Adrenal gland (tissue), 12 donors: ENCODE results near the gene TRIM22. TPM values are rescaled to one million over a fixed set of nuclear protein-coding genes. Genes with fewer than 3 reads are reported as not detected.
"Not testable (repeated sequence)": the region's sequence is repeated elsewhere in the genome, so short reads cannot be mapped to it uniquely, and the experiment has no call there.

Experiments used
- DNase-seq, 7 donors: peaks; one replicate each; pipeline ENCODE4 v3.0.0-alpha.2; 2019 to 2020
- H3K27ac ChIP-seq, 5 donors: fragments of 200-600 bp; sonication (generic) in 4 of 5; 1 replicate in 3 of 5; 2 replicates in 2 of 5; pipeline versions ENCODE4 v1.5.1 to v1.8.0; 2016 to 2020; ENCODE audit warnings: mild to moderate bottlenecking in 1 of 5
- H3K27me3 ChIP-seq: fragments of 200-600 bp; 2 replicates; pipeline ENCODE4 v1.8.0; 2021
- H3K36me3 ChIP-seq, 2 donors: fragments of 200-600 bp; replicated peaks in 1 of 2; 1 replicate in 1 of 2; 2 replicates in 1 of 2; pipeline versions ENCODE4 v1.5.1 to v1.8.0; 2018 to 2022
- H3K4me1 ChIP-seq, 2 donors: fragments of 200-600 bp; replicated peaks in 1 of 2; 1 replicate in 1 of 2; 2 replicates in 1 of 2; pipeline versions ENCODE4 v1.5.1 to v1.8.0; 2018 to 2021
- H3K4me3 ChIP-seq, 4 donors: fragments of 200-600 bp; sonication (generic) in 3 of 4; one replicate each; pipeline ENCODE4 v1.5.1; 2016 to 2018
- H3K9me3 ChIP-seq, 3 donors: fragments of 200-600 bp; sonication (generic) in 1 of 3; replicated peaks in 1 of 3; 1 replicate in 2 of 3; 2 replicates in 1 of 3; pipeline versions ENCODE4 v1.5.1 to v1.8.0; 2016 to 2021
- CTCF ChIP-seq, 6 experiments: fragments of 450-650 bp in 4 of 6; fragments of 200-600 bp in 2 of 6; sonication (generic) in 1 of 6; IDR thresholded peaks; 1 replicate in 5 of 6; 2 replicates in 1 of 6; pipeline versions ENCODE4 v1.5.1 to v1.8.0; 2016 to 2021; ENCODE audit warnings: antibody characterized with exemption in 6 of 6, mild to moderate bottlenecking in 2 of 6, moderate library complexity in 1 of 6
- POLR2A ChIP-seq, 2 donors: fragments of 450-650 bp; IDR thresholded peaks; one replicate each; pipeline ENCODE4 v1.6.1; 2017; ENCODE audit warnings: antibody characterized with exemption in 2 of 2, mild to moderate bottlenecking in 2 of 2, moderate library complexity in 1 of 2
- WGBS, 4 donors: extraction: QIAGEN DNeasy Blood & Tissue Kit in 2 of 4; methylation state at CpG; one replicate each; pipeline versions ENCODE4 v1.1.5 to v1.1.7; 2013 to 2017; 5-methylcytosine and 5-hydroxymethylcytosine counted together
- intact Hi-C, 2 donors: fragments of 100-400 bp; cut with DNase I; formaldehyde crosslinking; loops; one replicate each; pipeline versions ENCODE4 v1.14.1 to v1.15.0; 2022 to 2023
- polyA plus RNA-seq, 3 donors: library from polyadenylated mRNA; stranded (reverse); fragments of 200-250 nt in 2 of 3; fragments of 350-450 nt in 1 of 3; fragmentation: Illumina TruSeq in 1 of 3; extraction: RNeasy Lipid Tissue Mini Kit (QIAGEN cat#74804) in 1 of 3; gene quantifications; one replicate each; pipeline ENCODE4 v1.2.3, GENCODE V29; 2013 to 2014
- total RNA-seq, 9 donors: library from RNA; depleted of rRNA in 4 of 9; stranded (reverse); fragments of >200 nt in 4 of 9; fragments of 120-200 nt in 1 of 9; fragmentation: NEBNext Ultra II Directional in 1 of 9; extraction: Animal tissue kit (Norgen Biotek cat#: 25700) in 1 of 9; gene quantifications; one replicate each; pipeline versions ENCODE4 v1.1.0 to v1.2.4, GENCODE V29; 2013 to 2023
- donor health status: healthy with polysubstance abuse.
- donor health status: Bipolar disorder and iron deficiency.
- donor health status: DM: yes; HTN: yes; CAD: no.
- donor health status: DM: no; HTN: no; CAD: no.
- donor health status: DM: no; HTN: no; CAD: no.
- donor health status: DM: yes; HTN: yes; CAD: no.

The TRIM22 gene
- total and polyA plus RNA-seq, 12 donors: 5.1 to 71.8 (median 25.0) TPM

DNA sequence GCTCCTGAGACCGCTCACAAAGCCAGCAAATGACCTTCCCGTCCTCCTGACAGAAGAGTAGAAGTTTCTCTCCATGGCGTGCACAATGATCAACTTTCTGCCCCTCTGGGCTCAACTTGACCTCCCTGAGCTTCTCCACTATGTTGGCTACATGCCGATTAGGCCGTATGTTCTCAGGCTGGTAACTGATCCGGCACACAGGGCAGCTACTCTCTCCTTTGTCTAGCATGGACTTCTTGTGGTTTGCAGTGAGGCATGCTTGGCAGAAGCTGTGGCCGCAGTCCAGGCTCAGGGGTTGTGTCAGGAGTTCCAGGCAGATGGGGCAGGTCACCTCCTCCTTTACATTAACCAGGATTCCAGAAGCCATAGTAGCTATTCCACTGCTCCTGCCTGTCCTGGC is 9.8 kb upstream of the TRIM22 start:
- TF ChIP-seq CTCF (IDR thresholded peaks at IDR 0.05) (no peak), POLR2A (IDR thresholded peaks at IDR 0.05) (no peak)
- no peaks in the 10 kb centered on the region for H3K9me3 ChIP-seq
- H3K36me3 ChIP-seq: peaks cover 0 to 23% of the 10 kb centered on the region in 2 donors
- WGBS, 4 donors: 93 to 97% (median 96%) methylated on average over 5 to 7 of the region's 7 CpGs
- H3K27me3 ChIP-seq: no peaks in the 10 kb centered on the region
- no peak for DNase-seq
- H3K4me3 ChIP-seq: no peak overlapping the region
- no peak overlapping the region for H3K27ac ChIP-seq
- intact Hi-C loops: no loop called here
- H3K4me1 ChIP-seq: no peaks in the 10 kb centered on the region

DNA sequence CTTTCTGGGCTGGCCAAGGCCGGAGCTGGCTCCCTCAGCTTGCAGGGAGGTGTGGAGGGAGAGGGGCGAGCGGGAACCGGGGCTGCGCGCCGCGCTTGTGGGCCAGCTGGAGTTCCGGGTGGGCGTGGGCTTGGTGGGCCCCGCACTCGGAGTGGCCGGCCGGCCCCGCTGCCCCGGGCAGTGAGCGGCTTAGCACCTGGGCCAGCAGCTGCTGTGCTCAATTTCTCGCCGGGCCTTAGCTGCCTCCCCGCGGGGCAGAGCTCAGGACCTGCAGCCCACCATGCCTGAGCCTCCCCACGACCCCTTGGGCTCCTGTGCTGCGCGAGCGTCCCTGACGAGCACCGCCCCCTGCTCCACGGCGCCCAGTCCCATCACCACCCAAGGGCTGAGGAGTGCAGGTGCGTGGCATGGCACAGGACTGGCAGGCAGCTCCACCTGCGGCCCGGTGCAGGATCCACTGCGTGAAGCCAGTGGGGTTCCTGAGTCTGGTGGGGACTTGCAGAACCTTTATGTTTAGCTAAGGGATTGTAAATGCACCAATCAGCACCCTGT is 6.6 kb upstream of the TRIM22 start:
- intact Hi-C loops, H3K4me3 ChIP-seq: not testable (repeated sequence)

GRCh38 chr11:5683620-5684019 is 6.0 kb upstream of the TRIM22 start:
- DNase-seq, H3K4me1 ChIP-seq, H3K9me3 ChIP-seq, intact Hi-C loops, H3K27me3 ChIP-seq: not testable (repeated sequence)
- 51 to 63% (median 55%) methylated on average over 7 of the region's 7 CpGs for WGBS, 4 donors
- peaks cover 0 to 13% of the 10 kb centered on the region in 2 donors for H3K36me3 ChIP-seq
- peak overlapping the region in 2 of 4 donors; percentile 36 to 57 for H3K4me3 ChIP-seq
- H3K27ac ChIP-seq: peak overlapping the region in 4 of 5 donors; percentile 93 to 98 (median 96)
- TF ChIP-seq POLR2A (IDR thresholded peaks at IDR 0.05): peak in 1 of 2 donors; percentile 37

More for the DNA sequence above, 6.6 kb upstream of the TRIM22 start:
- H3K36me3 ChIP-seq: peaks cover 0 to 19% of the 10 kb centered on the region in 2 donors
- DNase-seq, H3K4me1 ChIP-seq, H3K27ac ChIP-seq, H3K9me3 ChIP-seq, H3K27me3 ChIP-seq: not testable (repeated sequence)
- 82 to 97% (median 87%) methylated on average over 13 to 32 of the region's 33 CpGs; no CpG with 5 or more reads in 1 of the 4 donors for WGBS, 4 donors

DNA sequence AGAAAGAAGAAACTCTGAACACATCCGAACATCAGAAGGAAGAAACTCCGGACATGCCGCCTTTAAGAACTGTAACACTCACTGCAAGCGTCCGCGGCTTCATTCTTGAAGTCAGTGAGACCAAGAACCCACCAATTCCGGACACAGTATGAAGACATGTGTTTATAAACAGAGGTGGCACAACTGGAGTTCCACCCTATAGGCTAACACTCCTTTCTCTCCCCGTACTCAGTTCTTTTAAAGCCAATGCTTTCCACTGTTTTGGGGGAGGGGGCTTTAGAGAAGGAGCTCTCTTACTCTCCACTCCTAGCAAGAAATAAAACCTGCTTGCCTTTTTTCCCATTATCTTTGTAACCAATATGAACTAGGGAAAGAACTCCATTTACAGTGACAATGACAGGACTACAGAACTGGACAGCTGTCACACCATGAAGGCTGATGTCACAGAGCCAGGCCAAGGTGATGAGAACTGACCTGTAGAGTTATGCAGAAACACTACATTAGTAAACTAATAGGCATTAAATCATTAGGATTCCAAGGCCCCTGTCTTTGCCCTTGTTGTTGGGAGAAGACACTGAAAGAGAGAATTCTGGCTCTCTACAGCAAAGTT is 5.4 kb upstream of the TRIM22 start:
- H3K36me3 ChIP-seq: peaks cover 0 to 7% of the 10 kb centered on the region in 2 donors
- no peaks in the 10 kb centered on the region for H3K27me3 ChIP-seq
- no peaks in the 10 kb centered on the region for H3K9me3 ChIP-seq
- intact Hi-C loops: no loop called here
- 24 to 46% (median 29%) methylated on average over 6 to 7 of the region's 8 CpGs for WGBS, 4 donors
- peak overlapping the region; percentile 93 to 99 (median 97) for H3K27ac ChIP-seq
- TF ChIP-seq POLR2A (IDR thresholded peaks at IDR 0.05): no peak
- TF ChIP-seq CTCF (IDR thresholded peaks at IDR 0.05): no peak
- peak overlapping the region in 3 of 4 donors; percentile 36 to 57 (median 43) for H3K4me3 ChIP-seq
- peak in 1 of 7 donors; percentile 16 for DNase-seq
- peaks cover 0 to 9% of the 10 kb centered on the region in 2 donors for H3K4me1 ChIP-seq

GRCh38 chr11:5684646-5685362 is 4.8 kb upstream of the TRIM22 start, which contains the start of gene TRIM5:
TSS of gene TRIM5 (minus strand) at chr11:5685074. CDS start at chr11:5680177, 4,897 bp downstream.
- peak; percentile 89 to 96 (median 93) for DNase-seq
- peak within 1 kb of the TSS in 3 of 4 donors; percentile 36 to 57 (median 43) for H3K4me3 ChIP-seq
- H3K36me3 ChIP-seq: peaks cover 0 to under 1% of the 10 kb centered on the region in 2 donors
- H3K27me3 ChIP-seq: no peaks in the 10 kb centered on the region
- 1 to 5% (median 2%) methylated on average over 10 to 13 of the region's 13 CpGs for WGBS, 4 donors
- no peaks in the 10 kb centered on the region for H3K9me3 ChIP-seq
- TF ChIP-seq POLR2A (IDR thresholded peaks at IDR 0.05) (peak; percentile 38 to 83), CTCF (IDR thresholded peaks at IDR 0.05) (peak; percentile 12 to 72 (median 51))
- peak within 1 kb of the TSS; percentile 93 to 99 (median 97) for H3K27ac ChIP-seq
- peaks cover 0 to 11% of the 10 kb centered on the region in 2 donors for H3K4me1 ChIP-seq
- intact Hi-C loops: no loop called here
